Bronchial epithelial cell (primary cell): ENCODE results near the gene KDM4C. TPM values are rescaled to one million over a fixed set of nuclear protein-coding genes. Genes with fewer than 3 reads are reported as not detected.

Experiments
- DNase-seq: peaks from one replicate; pipeline ENCODE4 v3.0.0-alpha.2; 2010; ENCODE audit warnings: low read depth
- FAIRE-seq: peaks from 2 replicates; lab custom pipeline; 2011; peaks lifted over from hg19 to GRCh38; lab: Jason Lieb, UNC
- H3K27me3 ChIP-seq: 2 replicates; pipeline ENCODE4 v1.5.1; 2011; ENCODE audit warnings: low read length; ENCODE audit not compliant: control insufficient read depth, insufficient read depth
- H3K36me3 ChIP-seq: 2 replicates; pipeline ENCODE4 v1.5.1; 2011; ENCODE audit warnings: low read length; ENCODE audit not compliant: control insufficient read depth, insufficient read depth
- H3K4me3 ChIP-seq: 2 replicates; pipeline ENCODE4 v1.5.1; 2011; ENCODE audit warnings: mild to moderate bottlenecking, low read depth, low read length, control low read depth
- CTCF ChIP-seq: IDR thresholded peaks from 2 replicates; pipeline ENCODE4 v1.5.1; 2011; ENCODE audit warnings: mild to moderate bottlenecking, moderate library complexity, low read length, control low read depth, inconsistent platforms; ENCODE audit not compliant: insufficient read depth, severe bottlenecking
- total RNA-seq: library from RNA; depleted of rRNA; stranded (reverse); fragments of >200 nt; gene quantifications from 2 replicates; pipeline ENCODE4 v1.2.1, GENCODE V29; 2014

Gene KDM4C
- total RNA-seq, 1 donor from 2014 or later: 36.6 TPM

- DNase-seq (no peak), FAIRE-seq (no peak)
- no peaks in the 10 kb centered on the region for H3K36me3 ChIP-seq
- no peaks in the 10 kb centered on the region for H3K27me3 ChIP-seq
- no peak for TF ChIP-seq CTCF
- no peak overlapping the region for H3K4me3 ChIP-seq
Measured at GRCh38 chr9:6977761-6978160, 220.0 kb downstream of the KDM4C start.

- Histone ChIP-seq H3K27me3 (no peaks in the 10 kb centered on the region), H3K36me3 (no peaks in the 10 kb centered on the region), H3K4me3 (no peak overlapping the region)
- no peak for DNase-seq
- no peak for TF ChIP-seq CTCF
- no peak for FAIRE-seq
Measured at GRCh38 chr9:6978591-6978990, 220.8 kb downstream of the KDM4C start.

- H3K4me3 ChIP-seq: no peak overlapping the region
- TF ChIP-seq CTCF: no peak
- H3K36me3 ChIP-seq: peaks cover 2% of the 10 kb centered on the region
- H3K27me3 ChIP-seq: no peaks in the 10 kb centered on the region
- FAIRE-seq: no peak
- DNase-seq: no peak
Measured at GRCh38 chr9:6984941-6985578, 227.3 kb downstream of the KDM4C start.

GRCh38 chr9:6986141-6986815 lies 228.5 kb downstream of the KDM4C start:
- TF ChIP-seq CTCF: no peak
- no peak for FAIRE-seq
- DNase-seq: no peak
- Histone ChIP-seq H3K27me3 (no peaks in the 10 kb centered on the region), H3K36me3 (peaks cover 2% of the 10 kb centered on the region), H3K4me3 (no peak overlapping the region)

GRCh38 chr9:6987381-6987780 lies 229.6 kb downstream of the KDM4C start:
- no peak for TF ChIP-seq CTCF
- H3K4me3 ChIP-seq: no peak overlapping the region
- no peaks in the 10 kb centered on the region for H3K27me3 ChIP-seq
- DNase-seq (no peak), FAIRE-seq (no peak)
- H3K36me3 ChIP-seq: peaks cover 2% of the 10 kb centered on the region
